Measurements from ENCODE around the gene DDAH1. TPM values are rescaled to one million over a fixed set of nuclear protein-coding genes. Genes with fewer than 3 reads are reported as not detected.

DDAH1 gene
- total RNA-seq, 1 experiment from 2014 or later: 22.8 TPM

DNA sequence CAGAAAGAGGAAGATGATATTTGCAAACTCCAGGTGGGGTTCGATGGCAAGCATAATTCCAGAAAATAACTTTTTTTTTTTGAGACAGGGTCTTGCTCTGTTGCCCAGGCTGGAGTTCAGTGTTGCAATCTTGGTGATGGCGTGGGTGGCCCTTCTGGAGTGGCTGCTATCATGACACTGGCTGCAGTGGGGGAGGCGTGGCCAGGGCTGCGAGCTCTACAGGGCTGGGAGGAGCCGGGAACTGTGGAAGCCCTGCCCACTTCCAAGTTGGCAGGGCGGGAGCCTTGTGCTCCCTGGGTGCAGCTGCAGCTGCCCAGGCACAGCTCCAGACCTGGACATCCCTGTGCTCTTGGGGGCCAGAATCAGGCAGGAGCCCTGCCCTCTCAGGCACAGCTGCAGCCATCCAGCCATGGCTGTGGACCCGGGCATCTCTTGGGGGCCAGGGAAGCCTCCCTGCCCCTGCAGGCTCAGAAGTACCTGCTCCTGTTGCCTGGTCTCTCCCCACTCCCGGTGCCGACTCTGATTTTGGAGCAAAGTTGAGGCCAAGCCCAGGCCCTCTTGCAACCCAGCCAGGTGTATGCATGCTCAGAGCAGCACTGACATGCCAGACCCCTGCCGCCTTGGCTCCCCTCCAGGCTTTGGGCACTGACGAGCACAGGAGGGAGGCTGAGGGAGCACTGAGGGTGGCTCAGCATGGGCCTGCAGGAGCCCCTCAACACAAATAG, 181.3 kb downstream of the DDAH1 start:
- CTCF ChIA-PET: interaction anchor here (0.6 to 1.6 kb wide), 13 partner anchors 10 to 1040 kb away, joined by 3 to 6 read pairs (median 3); partner anchors contain the start of gene C1orf52
- TF ChIP-seq TCF7 (CRISPR knock-in tag; IDR thresholded peaks at IDR 0.05; ENCODE audit: low read depth) (no peak), RELA (CRISPR knock-in tag; IDR thresholded peaks at IDR 0.05; ENCODE audit: borderline replicate concordance) (no peak), ZNF121 (CRISPR knock-in tag; IDR thresholded peaks at IDR 0.05) (peak; percentile 90)
- Mint-ChIP-seq H3K27me3 (ENCODE audit: low read depth) (no peaks in the 10 kb centered on the region), H3K4me3 (no peak overlapping the region), H3K9me3 (no peaks in the 10 kb centered on the region), H3K36me3 (no peaks in the 10 kb centered on the region), H3K27ac (no peak overlapping the region), H3K4me1 (peaks cover 28% of the 10 kb centered on the region)
- ATAC-seq: peak; percentile 70
- DNase-seq (ENCODE audit: low spot score): peak; percentile 39
- POLR2A ChIA-PET: no interaction called here

DNA sequence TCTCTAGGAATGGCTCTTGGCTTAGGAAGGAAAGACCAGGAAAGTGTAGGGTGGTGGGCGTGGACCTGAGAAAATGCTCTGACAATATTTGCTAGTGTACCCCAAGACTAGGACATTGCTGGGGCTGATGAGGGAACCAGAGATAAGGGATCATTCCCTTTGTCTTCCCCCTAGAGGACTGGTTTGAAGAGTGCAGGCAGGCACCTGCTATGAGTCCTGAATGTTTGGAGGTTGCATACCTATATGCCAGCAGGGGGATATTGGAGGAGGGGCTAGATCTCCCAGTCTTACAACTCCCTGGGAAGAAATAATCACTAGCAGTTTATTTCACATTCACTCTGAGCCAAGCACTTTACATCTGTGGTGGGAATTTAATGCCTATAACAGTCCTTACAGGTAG, 182.5 kb downstream of the DDAH1 start:
- CTCF ChIA-PET: interaction anchor here (0.5 to 2.2 kb wide), 4 partner anchors 23 to 780 kb away, joined by 3 to 11 read pairs (median 5); partner anchors contain the start of gene C1orf52
- peaks cover 28% of the 10 kb centered on the region for H3K4me1 Mint-ChIP-seq
- H3K27me3 Mint-ChIP-seq (ENCODE audit: low read depth): no peaks in the 10 kb centered on the region
- H3K4me3 Mint-ChIP-seq: no peak overlapping the region
- TF ChIP-seq ZBTB21 (CRISPR knock-in tag; IDR thresholded peaks at IDR 0.05; ENCODE audit: borderline replicate concordance): no peak
- TF ChIP-seq, protein P1, sequence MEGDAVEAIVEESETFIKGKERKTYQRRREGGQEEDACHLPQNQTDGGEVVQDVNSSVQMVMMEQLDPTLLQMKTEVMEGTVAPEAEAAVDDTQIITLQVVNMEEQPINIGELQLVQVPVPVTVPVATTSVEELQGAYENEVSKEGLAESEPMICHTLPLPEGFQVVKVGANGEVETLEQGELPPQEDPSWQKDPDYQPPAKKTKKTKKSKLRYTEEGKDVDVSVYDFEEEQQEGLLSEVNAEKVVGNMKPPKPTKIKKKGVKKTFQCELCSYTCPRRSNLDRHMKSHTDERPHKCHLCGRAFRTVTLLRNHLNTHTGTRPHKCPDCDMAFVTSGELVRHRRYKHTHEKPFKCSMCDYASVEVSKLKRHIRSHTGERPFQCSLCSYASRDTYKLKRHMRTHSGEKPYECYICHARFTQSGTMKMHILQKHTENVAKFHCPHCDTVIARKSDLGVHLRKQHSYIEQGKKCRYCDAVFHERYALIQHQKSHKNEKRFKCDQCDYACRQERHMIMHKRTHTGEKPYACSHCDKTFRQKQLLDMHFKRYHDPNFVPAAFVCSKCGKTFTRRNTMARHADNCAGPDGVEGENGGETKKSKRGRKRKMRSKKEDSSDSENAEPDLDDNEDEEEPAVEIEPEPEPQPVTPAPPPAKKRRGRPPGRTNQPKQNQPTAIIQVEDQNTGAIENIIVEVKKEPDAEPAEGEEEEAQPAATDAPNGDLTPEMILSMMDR (IDR thresholded peaks at IDR 0.05): peak; percentile 19; the same call in 1 of the 2 replicates
- POLR2A ChIA-PET: no interaction called here
- DNase-seq (ENCODE audit: low spot score) (peak; percentile 38), ATAC-seq (peak; percentile 97)
- no peaks in the 10 kb centered on the region for H3K9me3 Mint-ChIP-seq
- no peaks in the 10 kb centered on the region for H3K36me3 Mint-ChIP-seq
- H3K27ac Mint-ChIP-seq: no peak overlapping the region

DNA sequence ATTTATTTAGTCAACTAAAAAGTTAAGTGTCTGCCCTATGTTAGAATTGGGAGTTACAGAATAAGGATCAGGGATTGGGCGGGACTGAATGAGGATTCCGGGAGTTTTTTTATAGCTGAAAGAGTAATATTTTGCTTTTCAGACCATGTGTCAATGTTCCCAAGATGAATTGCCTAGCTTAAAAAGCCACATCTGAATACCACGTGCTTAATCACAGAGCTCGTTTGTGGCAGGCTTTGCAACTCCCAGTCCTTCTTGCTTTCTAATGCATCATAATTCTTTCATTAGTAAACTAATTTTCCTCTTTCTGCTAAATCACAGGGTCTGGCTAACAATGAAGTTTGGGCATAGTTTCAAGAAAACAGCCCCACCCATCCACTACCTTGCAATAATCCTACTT, 184.3 kb downstream of the DDAH1 start:
- ATAC-seq (no peak), DNase-seq (ENCODE audit: low spot score) (no peak)
- ChIA-PET POLR2A (no interaction called here), CTCF (interaction anchor here (2.2 kb wide), 1 partner anchor 21 kb away, joined by 11 read pairs; the partner anchor contains the start of gene C1orf52)
- Mint-ChIP-seq H3K9me3 (no peaks in the 10 kb centered on the region), H3K27me3 (ENCODE audit: low read depth) (no peaks in the 10 kb centered on the region), H3K36me3 (no peaks in the 10 kb centered on the region), H3K27ac (no peak overlapping the region), H3K4me1 (peaks cover 32% of the 10 kb centered on the region), H3K4me3 (no peak overlapping the region)
- TF ChIP-seq EMX1 (CRISPR knock-in tag; IDR thresholded peaks at IDR 0.05) (no peak), ZNF396 (CRISPR knock-in tag; IDR thresholded peaks at IDR 0.05; ENCODE audit: borderline replicate concordance) (no peak), ZBTB21 (CRISPR knock-in tag; IDR thresholded peaks at IDR 0.05; ENCODE audit: borderline replicate concordance) (no peak), NR2C2 (CRISPR knock-in tag; IDR thresholded peaks at IDR 0.05) (no peak)
- TF ChIP-seq, protein P2, sequence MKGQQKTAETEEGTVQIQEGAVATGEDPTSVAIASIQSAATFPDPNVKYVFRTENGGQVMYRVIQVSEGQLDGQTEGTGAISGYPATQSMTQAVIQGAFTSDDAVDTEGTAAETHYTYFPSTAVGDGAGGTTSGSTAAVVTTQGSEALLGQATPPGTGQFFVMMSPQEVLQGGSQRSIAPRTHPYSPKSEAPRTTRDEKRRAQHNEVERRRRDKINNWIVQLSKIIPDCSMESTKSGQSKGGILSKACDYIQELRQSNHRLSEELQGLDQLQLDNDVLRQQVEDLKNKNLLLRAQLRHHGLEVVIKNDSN (CRISPR knock-in tag; IDR thresholded peaks at IDR 0.05): no peak
- TF ChIP-seq, protein P3, sequence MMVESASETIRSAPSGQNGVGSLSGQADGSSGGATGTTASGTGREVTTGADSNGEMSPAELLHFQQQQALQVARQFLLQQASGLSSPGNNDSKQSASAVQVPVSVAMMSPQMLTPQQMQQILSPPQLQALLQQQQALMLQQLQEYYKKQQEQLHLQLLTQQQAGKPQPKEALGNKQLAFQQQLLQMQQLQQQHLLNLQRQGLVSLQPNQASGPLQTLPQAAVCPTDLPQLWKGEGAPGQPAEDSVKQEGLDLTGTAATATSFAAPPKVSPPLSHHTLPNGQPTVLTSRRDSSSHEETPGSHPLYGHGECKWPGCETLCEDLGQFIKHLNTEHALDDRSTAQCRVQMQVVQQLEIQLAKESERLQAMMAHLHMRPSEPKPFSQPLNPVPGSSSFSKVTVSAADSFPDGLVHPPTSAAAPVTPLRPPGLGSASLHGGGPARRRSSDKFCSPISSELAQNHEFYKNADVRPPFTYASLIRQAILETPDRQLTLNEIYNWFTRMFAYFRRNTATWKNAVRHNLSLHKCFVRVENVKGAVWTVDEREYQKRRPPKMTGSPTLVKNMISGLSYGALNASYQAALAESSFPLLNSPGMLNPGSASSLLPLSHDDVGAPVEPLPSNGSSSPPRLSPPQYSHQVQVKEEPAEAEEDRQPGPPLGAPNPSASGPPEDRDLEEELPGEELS (CRISPR knock-in tag; IDR thresholded peaks at IDR 0.05): no peak

DNA sequence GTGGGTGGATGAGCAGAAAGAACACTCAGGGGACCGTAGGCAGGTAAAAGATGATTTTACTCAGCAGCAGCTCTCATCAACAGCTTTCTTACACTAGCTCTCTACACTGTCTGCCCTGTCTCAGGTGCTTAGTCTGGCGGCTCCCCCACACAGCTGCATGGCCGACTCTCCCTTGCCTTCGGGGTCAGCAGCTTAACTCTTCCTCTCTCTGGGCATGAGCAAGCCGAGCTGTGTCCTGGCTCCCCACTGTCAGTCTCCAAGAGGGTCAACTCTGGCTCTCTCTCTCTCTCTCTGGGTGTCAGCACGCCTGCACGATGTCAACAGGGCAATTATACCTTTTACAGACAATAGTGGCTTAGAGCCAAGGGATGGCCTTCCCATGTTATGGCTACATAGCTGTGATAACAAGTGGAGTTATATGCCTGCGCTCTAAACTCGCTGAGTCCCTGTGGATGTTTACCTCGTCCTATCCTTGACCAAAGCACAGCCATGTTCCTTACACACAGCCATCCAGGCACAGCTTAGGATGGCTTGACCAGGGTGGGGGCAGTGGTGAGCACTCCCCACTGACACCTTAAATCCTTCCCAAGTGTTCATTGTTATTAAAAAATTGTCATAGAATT, 185.4 kb downstream of the DDAH1 start:
- H3K4me3 Mint-ChIP-seq: no peak overlapping the region
- CTCF ChIA-PET: interaction anchor here (1.6 kb wide), 1 partner anchor 20 kb away, joined by 6 read pairs; the partner anchor contains the start of gene C1orf52
- POLR2A ChIA-PET: no interaction called here
- H3K27ac Mint-ChIP-seq: peak overlapping the region; percentile 34
- DNase-seq (ENCODE audit: low spot score) (no peak), ATAC-seq (no peak)
- peaks cover 42% of the 10 kb centered on the region for H3K4me1 Mint-ChIP-seq
- H3K9me3 Mint-ChIP-seq: no peaks in the 10 kb centered on the region
- no peaks in the 10 kb centered on the region for H3K27me3 Mint-ChIP-seq (ENCODE audit: low read depth)
- TF ChIP-seq, protein P4, sequence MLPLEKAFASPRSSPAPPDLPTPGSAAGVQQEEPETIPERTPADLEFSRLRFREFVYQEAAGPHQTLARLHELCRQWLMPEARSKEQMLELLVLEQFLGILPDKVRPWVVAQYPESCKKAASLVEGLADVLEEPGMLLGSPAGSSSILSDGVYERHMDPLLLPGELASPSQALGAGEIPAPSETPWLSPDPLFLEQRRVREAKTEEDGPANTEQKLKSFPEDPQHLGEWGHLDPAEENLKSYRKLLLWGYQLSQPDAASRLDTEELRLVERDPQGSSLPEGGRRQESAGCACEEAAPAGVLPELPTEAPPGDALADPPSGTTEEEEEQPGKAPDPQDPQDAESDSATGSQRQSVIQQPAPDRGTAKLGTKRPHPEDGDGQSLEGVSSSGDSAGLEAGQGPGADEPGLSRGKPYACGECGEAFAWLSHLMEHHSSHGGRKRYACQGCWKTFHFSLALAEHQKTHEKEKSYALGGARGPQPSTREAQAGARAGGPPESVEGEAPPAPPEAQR (CRISPR knock-in tag; IDR thresholded peaks at IDR 0.05): 0 out of 2 replicates have a peak, but pooled peaks have one; percentile 49
- TF ChIP-seq, protein P5, sequence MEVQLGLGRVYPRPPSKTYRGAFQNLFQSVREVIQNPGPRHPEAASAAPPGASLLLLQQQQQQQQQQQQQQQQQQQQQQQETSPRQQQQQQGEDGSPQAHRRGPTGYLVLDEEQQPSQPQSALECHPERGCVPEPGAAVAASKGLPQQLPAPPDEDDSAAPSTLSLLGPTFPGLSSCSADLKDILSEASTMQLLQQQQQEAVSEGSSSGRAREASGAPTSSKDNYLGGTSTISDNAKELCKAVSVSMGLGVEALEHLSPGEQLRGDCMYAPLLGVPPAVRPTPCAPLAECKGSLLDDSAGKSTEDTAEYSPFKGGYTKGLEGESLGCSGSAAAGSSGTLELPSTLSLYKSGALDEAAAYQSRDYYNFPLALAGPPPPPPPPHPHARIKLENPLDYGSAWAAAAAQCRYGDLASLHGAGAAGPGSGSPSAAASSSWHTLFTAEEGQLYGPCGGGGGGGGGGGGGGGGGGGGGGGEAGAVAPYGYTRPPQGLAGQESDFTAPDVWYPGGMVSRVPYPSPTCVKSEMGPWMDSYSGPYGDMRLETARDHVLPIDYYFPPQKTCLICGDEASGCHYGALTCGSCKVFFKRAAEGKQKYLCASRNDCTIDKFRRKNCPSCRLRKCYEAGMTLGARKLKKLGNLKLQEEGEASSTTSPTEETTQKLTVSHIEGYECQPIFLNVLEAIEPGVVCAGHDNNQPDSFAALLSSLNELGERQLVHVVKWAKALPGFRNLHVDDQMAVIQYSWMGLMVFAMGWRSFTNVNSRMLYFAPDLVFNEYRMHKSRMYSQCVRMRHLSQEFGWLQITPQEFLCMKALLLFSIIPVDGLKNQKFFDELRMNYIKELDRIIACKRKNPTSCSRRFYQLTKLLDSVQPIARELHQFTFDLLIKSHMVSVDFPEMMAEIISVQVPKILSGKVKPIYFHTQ (CRISPR knock-in tag; IDR thresholded peaks at IDR 0.05): no peak
- no peaks in the 10 kb centered on the region for H3K36me3 Mint-ChIP-seq

Measured in WTC11 (cell line).